HepG2 (cell line): ENCODE results near the gene ZNF865. TPM values are rescaled to one million over a fixed set of nuclear protein-coding genes. Genes with fewer than 3 reads are reported as not detected.

Source experiments
- BCL6 ChIP-seq: IDR thresholded peaks from 2 replicates; pipeline ENCODE4 v1.6.1; 2016; ENCODE audit warnings: missing genetic modification reagents, missing compliant biosample characterization
- CBFB ChIP-seq: sonication (generic); formaldehyde crosslinking; IDR thresholded peaks from 2 replicates; pipeline ENCODE4 v1.4.0; 2020; ENCODE audit warnings: missing genetic modification reagents
- CBX5 ChIP-seq: sonication (generic); formaldehyde crosslinking; IDR thresholded peaks from 2 replicates; pipeline ENCODE4 v1.4.0; 2020; ENCODE audit warnings: missing genetic modification reagents, borderline replicate concordance
- KLF15 ChIP-seq: sonication (generic); formaldehyde crosslinking; IDR thresholded peaks from 2 replicates; pipeline ENCODE4 v1.8.1; 2023; ENCODE audit warnings: borderline replicate concordance, mild to moderate bottlenecking, inconsistent platforms, missing genetic modification reagents, mixed read lengths
- SOX13 ChIP-seq, 3 experiments: fragments of 450-650 bp in 1 of 3; sonication (generic) in 1 of 3; formaldehyde crosslinking in 1 of 3; IDR thresholded peaks in 2 of 3; conservative IDR thresholded peaks in 1 of 3; 2 replicates each; pipeline versions ENCODE4 v1.5.0 to v1.6.1; 2016 to 2020; ENCODE audit warnings: antibody characterized with exemption in 1 of 3, mild to moderate bottlenecking in 1 of 3, missing compliant biosample characterization in 1 of 3, missing genetic modification reagents in 1 of 3, moderate library complexity in 1 of 3
- TAF1 ChIP-seq: sonication (generic); formaldehyde crosslinking; IDR thresholded peaks from 2 replicates; pipeline ENCODE4 v1.4.0; 2020; ENCODE audit warnings: missing genetic modification reagents
- TAF15 ChIP-seq: fragments of 200-400 bp; formaldehyde crosslinking; IDR thresholded peaks from one replicate; pipeline ENCODE4 v1.6.1; 2018; ENCODE audit warnings: mild to moderate bottlenecking, low read depth, low read length; ENCODE audit not compliant: poor library complexity, severe bottlenecking
- ZC3H13 ChIP-seq: sonication (generic); formaldehyde crosslinking; IDR thresholded peaks from 2 replicates; pipeline ENCODE4 v1.8.1; 2023; ENCODE audit warnings: mild to moderate bottlenecking, missing genetic modification reagents, moderate library complexity
- ZNF543 ChIP-seq: sonication (generic); formaldehyde crosslinking; IDR thresholded peaks from 2 replicates; pipeline ENCODE4 v1.4.0; 2020; ENCODE audit warnings: mild to moderate bottlenecking, missing genetic modification reagents
- ZNF891 ChIP-seq: sonication (generic); formaldehyde crosslinking; IDR thresholded peaks from 2 replicates; pipeline ENCODE4 v1.5.0; 2020; ENCODE audit warnings: mild to moderate bottlenecking, missing genetic modification reagents
- polyA plus RNA-seq, 8 experiments: library from polyadenylated mRNA; depleted of rRNA in 3 of 8; stranded (reverse) in 7 of 8; unstranded in 1 of 8; fragments of >200 nt; fragmentation: Illumina TruSeq in 4 of 8; extraction: Trizol in 4 of 8; gene quantifications; 2 replicates each; pipeline versions ENCODE4 v1.2.1 to v1.2.3, GENCODE V29; 2011 to 2016; ENCODE audit warnings: low read depth in 4 of 8, missing spikeins in 1 of 8, mixed read lengths in 1 of 8; ENCODE audit not compliant: insufficient read depth in 1 of 8
- total RNA-seq, 5 experiments: library from RNA; depleted of rRNA; stranded (reverse); fragments of >200 nt; fragmentation: Illumina TruSeq; extraction: Trizol; gene quantifications; 2 replicates each; pipeline ENCODE4 v1.2.3, GENCODE V29; 2016; ENCODE audit warnings: low read depth in 1 of 5
- TF ChIP-seq, protein P1 (sequence below): sonication (generic); formaldehyde crosslinking; IDR thresholded peaks from one replicate; pipeline ENCODE4 v1.5.1; 2020; ENCODE audit warnings: mild to moderate bottlenecking, missing genetic modification reagents; ENCODE audit errors: not compliant biosample characterization
- TF ChIP-seq, protein P2 (sequence below): sonication (generic); formaldehyde crosslinking; IDR thresholded peaks from 2 replicates; pipeline ENCODE4 v1.8.1; 2023; ENCODE audit warnings: mild to moderate bottlenecking, moderate library complexity, missing genetic modification reagents
- TF ChIP-seq, protein P3 (sequence below): fragments of 450-650 bp; IDR thresholded peaks from 2 replicates; pipeline ENCODE4 v1.6.1; 2016
- TF ChIP-seq, protein P4 (sequence below): sonication (generic); IDR thresholded peaks from 2 replicates; pipeline ENCODE4 v1.6.1; 2016; ENCODE audit warnings: low read depth, borderline replicate concordance

The ZNF865 gene
- total and polyA plus RNA-seq, 2 of the 13 experiments (the other 11 are each of a cell fraction or from before 2014, with no cell fraction given) = 0.93 to 1.0 TPM

DNA sequence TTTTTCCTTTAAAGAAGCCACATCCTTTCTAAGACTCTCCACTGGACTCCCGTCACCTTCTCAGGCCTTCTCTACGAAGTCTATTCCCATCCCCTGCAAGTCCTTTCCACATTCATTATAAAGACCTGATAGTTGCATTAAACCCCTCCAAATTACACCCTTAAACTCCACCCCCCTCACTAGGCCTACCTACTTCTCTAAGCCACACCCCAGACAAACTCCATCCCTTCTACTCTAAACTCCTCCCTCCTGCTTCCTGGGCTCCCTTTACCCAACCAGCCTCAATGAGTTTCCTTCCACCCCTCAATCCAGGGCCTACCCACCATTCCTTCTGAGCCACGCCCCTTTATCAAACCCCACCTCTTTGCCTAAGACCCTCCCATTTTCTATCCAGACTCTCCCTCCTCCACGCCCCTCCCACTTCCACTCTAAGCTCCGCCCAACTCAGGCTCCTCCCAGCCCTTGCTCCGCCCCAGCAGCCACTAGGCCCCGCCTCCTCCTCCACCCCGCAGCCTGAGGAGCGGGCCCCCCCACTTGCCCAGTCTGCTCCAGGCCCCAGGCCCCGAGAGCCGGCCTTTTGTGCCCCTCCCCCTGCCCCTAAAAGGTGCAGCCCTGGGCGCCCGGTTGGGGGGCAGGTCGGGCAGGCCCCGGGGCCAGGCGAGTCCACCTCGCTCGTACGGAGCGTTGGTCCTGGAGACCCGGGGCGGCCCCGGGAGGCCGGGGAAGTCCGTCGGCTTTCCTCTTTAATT lies 6.6 kb upstream of the ZNF865 start (continued):
- TF ChIP-seq, protein P1, sequence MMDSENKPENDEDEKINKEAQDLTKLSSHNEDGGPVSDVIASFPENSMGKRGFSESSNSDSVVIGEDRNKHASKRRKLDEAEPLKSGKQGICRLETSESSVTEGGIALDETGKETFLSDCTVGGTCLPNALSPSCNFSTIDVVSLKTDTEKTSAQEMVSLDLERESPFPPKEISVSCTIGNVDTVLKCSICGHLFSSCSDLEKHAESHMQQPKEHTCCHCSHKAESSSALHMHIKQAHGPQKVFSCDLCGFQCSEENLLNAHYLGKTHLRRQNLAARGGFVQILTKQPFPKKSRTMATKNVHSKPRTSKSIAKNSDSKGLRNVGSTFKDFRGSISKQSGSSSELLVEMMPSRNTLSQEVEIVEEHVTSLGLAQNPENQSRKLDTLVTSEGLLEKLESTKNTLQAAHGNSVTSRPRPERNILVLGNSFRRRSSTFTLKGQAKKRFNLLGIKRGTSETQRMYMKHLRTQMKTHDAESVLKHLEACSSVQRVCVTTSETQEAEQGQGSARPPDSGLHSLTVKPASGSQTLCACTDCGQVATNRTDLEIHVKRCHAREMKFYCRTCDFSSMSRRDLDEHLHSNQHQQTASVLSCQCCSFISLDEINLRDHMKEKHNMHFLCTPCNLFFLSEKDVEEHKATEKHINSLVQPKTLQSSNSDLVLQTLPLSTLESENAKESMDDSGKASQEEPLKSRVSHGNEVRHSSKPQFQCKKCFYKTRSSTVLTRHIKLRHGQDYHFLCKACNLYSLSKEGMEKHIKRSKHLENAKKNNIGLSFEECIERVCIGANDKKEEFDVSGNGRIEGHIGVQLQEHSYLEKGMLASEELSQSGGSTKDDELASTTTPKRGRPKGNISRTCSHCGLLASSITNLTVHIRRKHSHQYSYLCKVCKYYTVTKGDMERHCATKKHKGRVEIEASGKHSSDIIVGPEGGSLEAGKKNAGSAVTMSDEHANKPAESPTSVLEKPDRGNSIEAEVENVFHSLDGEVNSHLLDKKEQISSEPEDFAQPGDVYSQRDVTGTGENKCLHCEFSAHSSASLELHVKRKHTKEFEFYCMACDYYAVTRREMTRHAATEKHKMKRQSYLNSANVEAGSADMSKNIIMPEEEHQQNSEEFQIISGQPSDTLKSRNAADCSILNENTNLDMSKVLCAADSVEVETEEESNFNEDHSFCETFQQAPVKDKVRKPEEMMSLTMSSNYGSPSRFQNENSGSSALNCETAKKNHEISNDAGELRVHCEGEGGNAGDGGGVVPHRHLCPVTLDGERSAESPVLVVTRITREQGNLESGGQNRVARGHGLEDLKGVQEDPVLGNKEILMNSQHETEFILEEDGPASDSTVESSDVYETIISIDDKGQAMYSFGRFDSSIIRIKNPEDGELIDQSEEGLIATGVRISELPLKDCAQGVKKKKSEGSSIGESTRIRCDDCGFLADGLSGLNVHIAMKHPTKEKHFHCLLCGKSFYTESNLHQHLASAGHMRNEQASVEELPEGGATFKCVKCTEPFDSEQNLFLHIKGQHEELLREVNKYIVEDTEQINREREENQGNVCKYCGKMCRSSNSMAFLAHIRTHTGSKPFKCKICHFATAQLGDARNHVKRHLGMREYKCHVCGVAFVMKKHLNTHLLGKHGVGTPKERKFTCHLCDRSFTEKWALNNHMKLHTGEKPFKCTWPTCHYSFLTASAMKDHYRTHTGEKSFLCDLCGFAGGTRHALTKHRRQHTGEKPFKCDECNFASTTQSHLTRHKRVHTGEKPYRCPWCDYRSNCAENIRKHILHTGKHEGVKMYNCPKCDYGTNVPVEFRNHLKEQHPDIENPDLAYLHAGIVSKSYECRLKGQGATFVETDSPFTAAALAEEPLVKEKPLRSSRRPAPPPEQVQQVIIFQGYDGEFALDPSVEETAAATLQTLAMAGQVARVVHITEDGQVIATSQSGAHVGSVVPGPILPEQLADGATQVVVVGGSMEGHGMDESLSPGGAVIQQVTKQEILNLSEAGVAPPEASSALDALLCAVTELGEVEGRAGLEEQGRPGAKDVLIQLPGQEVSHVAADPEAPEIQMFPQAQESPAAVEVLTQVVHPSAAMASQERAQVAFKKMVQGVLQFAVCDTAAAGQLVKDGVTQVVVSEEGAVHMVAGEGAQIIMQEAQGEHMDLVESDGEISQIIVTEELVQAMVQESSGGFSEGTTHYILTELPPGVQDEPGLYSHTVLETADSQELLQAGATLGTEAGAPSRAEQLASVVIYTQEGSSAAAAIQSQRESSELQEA (CRISPR knock-in tag) = peak; percentile 45
- TF ChIP-seq CBX5 (CRISPR knock-in tag) (no peak), KLF15 (peak; percentile 73; the same call in 1 of the 2 replicates), SOX13 (IDR thresholded peaks at IDR 0.05) (no peak), SOX13 (CRISPR knock-in tag; conservative IDR thresholded peaks at IDR 0.05 in 1 of 2, IDR thresholded peaks at IDR 0.05 in 1 of 2) (peak in 1 of 2 experiments; percentile 20; a peak in 1 of 4 replicates), ZNF543 (CRISPR knock-in tag) (peak; percentile 73), ZC3H13 (CRISPR knock-in tag) (no peak), BCL6 (CRISPR knock-in tag) (peak; percentile 46), TAF15 (peak; percentile 58), CBFB (CRISPR knock-in tag) (peak; percentile 46; the same call in 1 of the 2 replicates), ZNF891 (0 out of 2 replicates have a peak, but pooled peaks have one; percentile 9), TAF1 (peak; percentile 83)
- TF ChIP-seq, protein P2, sequence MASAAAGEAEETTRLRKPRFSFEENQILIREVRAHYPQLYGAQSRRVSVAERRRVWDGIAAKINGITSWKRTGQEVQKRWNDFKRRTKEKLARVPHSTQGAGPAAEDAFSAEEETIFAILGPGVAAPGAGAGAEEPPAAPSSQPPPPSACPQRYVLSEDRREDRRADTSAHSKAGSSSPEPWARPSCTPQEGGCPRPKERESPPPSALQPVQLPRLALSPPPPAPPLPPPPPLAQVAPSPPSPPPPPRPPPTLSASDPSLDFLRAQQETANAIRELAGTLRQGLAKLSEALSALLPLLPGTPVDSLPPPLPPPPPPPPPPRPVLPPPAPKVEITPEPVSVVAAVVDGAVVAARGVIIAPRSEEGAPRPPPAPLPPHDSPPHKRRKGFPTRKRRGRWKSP (CRISPR knock-in tag) = peak; percentile 68; the same call in 1 of the 2 replicates
- TF ChIP-seq, protein P3, sequence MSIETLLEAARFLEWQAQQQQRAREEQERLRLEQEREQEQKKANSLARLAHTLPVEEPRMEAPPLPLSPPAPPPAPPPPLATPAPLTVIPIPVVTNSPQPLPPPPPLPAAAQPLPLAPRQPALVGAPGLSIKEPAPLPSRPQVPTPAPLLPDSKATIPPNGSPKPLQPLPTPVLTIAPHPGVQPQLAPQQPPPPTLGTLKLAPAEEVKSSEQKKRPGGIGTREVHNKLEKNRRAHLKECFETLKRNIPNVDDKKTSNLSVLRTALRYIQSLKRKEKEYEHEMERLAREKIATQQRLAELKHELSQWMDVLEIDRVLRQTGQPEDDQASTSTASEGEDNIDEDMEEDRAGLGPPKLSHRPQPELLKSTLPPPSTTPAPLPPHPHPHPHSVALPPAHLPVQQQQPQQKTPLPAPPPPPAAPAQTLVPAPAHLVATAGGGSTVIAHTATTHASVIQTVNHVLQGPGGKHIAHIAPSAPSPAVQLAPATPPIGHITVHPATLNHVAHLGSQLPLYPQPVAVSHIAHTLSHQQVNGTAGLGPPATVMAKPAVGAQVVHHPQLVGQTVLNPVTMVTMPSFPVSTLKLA = 0 out of 2 replicates have a peak, but pooled peaks have one; percentile 21
- TF ChIP-seq, protein P4, sequence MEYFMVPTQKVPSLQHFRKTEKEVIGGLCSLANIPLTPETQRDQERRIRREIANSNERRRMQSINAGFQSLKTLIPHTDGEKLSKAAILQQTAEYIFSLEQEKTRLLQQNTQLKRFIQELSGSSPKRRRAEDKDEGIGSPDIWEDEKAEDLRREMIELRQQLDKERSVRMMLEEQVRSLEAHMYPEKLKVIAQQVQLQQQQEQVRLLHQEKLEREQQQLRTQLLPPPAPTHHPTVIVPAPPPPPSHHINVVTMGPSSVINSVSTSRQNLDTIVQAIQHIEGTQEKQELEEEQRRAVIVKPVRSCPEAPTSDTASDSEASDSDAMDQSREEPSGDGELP = no peak
